GM19239 (cell line): Measurements from ENCODE around the gene MAPK11.
A peak's percentile ranks its signal among the peaks of the same experiment; 100 is the strongest.

Source experiments
- DNase-seq: peaks from one replicate; pipeline ENCODE4 v3.0.0; 2011; ENCODE audit warnings: low spot score; ENCODE audit not compliant: insufficient read length
- FAIRE-seq: peaks from 2 replicates; lab custom pipeline; 2011; peaks lifted over from hg19 to GRCh38; lab: Jason Lieb, UNC

Gene MAPK11

DNA sequence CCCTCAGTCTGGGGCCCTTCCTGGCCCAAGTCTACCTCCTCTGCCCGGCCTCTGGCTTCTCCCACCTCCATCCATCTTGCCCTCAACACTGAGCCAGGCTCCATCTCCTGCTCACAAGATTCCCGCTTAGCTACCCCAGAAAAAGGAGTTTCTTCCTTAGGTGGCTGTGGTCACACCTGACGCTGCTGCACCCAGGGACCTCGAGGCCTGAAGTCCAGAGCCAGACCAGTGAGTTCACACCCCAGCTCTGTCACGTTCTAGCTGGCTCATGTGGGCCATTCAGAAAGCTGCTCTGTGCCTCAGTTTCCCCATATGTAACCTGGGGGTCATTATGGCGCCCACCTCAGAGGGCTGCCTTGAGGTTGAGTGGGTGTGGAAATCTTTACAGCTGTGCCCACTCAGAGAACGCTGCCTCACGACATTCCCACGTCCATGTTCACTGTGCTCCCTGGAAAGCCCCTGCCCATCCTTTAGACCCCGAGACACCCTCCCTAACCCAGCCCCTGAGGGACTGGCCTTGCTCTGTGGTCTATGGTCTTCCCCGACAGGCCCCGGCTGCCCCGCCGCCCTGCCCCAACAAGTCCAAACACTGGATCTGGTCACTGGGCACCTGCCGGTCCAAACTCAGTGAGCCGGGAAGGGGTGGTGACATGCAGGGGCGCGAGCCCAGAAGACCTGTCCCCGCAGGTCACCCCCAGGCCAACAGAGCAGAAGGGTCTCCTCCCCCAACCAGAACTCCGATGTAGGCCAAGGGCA, 27.5 kb upstream of the MAPK11 start:
- DNase-seq = no peak
- FAIRE-seq = no peak

DNA sequence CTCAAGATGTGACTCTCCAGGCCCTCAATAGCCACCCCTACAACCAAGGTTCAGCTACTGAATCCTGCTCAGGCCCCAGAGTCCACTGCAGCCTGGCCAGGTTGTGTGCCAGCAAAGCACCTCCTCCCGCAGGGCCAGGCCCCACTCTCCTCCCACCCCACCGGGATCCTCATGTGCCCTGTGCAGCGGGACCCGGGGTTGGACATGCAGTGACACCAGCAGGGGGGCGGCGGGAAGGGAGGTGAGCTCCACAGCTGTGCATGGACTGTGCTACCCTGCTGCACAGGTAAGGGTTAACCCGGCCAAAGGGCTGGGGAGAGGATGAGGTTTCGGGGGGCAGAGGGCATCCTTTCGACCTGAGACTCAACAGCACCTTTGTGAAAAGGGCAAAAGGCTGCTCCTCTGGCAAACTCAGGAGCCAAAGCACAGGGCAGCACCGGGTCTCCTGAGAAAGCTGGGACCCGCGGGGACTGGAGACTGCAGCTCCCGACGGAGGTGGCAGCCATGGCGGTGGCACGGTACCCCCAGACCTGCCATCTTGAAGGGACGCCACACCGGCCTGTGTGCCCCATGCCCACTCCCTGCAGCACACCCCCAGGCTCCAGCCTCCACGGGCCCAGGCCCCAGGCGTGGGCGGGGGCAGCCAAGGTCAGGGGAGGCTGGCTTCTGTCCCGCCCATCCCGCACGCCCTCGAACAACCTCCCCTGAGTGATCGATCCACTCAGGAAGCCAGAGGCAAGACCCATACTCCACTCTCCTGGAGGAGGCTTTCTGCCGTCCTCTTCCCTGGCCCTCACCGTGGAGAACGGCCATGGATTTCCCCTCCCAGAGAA, 26.7 kb upstream of the MAPK11 start:
- FAIRE-seq (no peak), DNase-seq (no peak)

DNA sequence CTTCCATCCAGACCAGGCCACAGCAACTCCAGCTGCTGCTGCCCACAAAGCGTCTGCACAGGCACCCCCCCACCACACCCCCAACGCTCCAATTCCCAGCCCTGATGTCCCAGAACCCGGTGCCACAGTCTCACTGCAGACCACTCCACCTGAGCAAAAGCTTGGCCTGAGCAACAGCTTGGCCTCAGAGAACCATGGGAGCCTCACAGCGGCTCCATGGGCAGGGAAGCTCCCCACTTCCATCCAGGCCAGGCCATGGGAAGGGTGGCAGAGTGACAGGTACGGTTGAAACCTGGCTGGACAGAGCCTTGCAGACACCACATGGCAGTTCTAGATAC, 24.1 kb upstream of the MAPK11 start:
- DNase-seq (no peak), FAIRE-seq (no peak)

DNA sequence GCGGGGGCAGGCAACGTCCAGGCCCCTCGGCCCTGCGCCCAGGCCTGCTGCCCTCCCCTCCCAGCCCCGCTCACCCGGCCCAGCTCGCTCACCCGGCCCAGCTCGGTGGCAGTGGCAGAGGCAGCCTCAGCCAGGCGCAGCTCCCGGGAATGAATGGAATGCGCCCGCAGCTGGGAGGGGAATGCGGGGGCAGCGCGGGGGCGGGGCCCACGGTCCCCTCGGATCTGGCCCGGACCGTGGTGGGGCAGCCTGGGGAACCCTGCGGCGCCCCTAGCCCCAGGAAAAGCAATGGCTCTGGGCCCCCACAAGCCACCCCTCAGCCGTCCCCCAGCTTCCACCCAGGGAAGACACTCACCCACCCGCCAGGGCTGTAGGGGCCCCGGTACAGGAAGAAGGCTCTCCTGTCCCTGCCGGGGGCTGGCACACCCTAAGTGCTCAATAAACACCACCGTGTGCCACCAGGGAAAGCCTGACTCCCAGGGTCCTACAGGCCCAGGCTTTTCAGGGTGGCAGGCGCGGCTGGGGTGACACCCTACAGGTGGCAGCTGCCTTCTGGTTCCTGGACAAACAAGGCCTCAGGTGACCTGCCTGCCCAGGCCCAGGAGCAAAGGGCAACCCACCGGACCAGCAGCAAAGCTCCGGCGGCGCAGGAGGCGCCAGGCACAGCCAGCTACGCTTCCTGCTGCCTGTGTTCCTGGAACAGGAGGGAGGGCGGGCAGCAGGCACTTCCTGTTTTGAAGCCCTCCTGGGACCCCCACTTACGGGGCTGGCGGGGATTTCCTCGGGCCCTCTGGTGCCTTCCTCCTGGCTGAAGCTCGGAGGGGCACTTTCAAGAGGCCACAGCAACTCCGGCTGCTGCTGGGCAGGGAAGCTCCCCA, 23.5 kb upstream of the MAPK11 start:
- DNase-seq (no peak), FAIRE-seq (peak; percentile 28)

DNA sequence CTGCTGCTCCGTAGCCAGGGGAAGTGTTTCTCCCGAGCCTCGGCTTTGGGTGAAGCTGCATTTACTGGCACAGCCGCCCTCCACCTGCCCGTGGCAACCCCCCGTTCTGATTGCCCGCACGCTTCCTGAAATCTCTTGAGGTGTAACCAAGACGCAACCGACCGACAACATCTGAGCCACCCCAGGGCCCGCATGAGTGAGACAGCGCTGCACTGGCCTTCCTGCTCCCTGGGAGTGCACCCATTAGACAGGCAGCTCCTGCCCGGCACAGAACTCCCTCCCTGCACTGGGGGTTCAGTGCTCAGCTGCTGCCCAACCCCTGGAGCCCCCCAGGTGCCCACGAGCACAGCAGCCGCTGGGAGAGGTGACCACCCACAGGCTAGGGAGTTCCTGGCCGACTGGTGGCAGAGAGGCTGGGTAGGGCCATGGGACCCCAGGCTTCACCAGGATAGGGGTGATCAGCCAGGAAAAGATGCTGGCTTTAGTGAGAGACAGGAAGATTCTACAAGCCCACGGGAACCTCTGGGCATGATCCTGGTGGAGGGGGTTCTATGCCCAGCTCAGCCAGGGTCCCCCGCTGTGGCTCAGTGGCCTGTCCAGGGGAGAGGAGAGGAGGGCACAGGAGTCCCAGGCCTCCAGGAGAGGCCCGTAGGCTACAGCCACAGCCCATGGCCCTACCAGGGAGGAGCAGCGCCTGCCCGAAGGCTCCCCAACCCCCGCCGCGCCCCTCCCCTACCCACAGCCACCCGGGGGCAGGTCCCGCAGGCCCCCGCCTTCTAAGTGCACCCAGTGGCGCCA, 22.7 kb upstream of the MAPK11 start:
- FAIRE-seq (peak; percentile 71), DNase-seq (no peak)

DNA sequence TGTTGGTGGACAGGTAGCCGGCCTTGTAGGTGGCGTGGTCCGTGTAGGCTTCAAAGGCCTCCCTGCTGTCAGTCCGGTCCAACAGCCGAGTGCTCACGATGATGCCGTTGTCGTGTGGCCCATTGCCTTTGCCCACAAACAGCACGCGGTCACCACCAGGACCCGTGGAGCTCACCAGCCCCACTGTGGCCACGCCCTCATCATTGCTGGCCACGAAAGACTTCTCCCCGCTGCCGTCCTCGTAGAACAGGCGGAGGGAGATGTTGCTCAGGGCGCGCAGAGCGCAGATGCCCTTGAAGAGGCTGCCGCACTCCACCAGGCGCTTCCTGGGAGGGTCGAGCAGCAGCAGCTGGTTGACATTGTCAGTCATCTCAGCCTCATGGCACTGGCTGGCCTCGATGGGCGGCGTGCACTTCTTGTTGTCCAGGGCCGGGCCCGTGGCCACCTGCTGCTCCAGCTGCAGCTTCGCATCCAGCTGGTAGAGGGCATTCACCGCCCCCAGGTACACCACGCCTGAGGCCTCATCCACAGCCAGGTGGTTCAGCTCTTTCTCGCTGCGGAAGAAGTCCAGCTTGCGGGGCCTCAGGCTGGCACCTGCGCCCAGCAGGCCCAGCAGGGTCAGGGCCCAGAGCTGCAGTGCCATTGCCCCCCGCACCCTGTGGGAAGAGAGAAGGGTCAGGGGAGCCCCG, 19.9 kb upstream of the MAPK11 start:
- FAIRE-seq (no peak), DNase-seq (no peak)

DNA sequence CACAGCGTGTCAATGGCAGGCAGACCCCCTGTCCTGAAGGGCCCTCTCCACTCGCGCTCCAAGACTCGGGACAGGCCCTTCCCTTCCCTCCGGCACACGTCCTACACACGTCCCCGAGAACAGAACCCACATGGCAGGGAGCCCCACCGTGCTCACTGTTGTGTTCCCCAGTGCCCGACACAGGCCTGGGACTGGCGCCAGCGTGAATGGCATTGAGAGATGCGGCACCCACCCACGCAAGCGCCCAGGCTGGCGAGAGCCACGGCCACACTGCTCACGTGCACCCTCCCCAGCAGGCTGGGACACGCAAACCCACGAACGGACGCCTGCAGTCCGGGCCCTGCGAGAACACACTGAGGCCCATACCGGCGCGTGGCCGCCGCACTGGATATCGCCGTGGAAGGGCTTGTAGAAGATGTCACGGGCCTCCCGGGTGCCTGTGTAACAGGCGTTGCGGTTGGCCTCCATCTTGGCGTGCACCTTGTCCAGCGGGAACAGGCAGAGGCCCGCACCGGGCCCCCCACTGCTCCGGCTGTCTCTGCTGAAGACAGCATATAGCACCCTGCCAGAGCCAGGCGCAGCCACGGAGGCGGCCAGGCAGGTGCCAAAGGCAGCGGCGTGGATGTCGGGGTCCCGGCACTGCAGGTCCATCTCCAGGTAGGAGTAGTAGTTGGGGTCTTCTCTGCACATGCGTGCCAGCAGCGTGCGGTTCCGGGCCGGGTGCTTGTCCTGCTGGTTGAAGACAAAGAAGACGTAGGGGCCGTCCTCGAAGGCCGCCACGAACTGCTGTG, 19.2 kb upstream of the MAPK11 start:
- DNase-seq (no peak), FAIRE-seq (no peak)

DNA sequence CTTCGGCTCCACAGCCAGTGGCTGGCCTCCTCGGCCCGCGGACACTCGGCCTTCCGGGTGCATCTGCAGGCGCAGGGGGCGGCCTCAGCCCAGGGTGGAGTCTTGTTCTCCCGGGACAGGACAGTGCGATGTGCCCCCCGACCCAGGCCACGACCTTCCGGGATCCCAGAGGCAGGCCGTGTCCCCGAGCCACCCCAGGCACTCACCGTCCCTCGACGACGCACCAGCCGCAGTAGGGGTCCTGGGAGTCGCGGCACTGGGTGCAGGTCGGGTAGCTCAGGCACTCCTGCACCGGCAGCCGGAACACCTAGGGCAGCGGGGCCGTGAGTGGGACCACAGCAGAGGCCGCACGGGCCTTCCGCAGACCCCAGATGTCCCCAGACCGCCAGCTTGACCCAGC, 17.6 kb upstream of the MAPK11 start:
- DNase-seq (no peak), FAIRE-seq (no peak)

DNA sequence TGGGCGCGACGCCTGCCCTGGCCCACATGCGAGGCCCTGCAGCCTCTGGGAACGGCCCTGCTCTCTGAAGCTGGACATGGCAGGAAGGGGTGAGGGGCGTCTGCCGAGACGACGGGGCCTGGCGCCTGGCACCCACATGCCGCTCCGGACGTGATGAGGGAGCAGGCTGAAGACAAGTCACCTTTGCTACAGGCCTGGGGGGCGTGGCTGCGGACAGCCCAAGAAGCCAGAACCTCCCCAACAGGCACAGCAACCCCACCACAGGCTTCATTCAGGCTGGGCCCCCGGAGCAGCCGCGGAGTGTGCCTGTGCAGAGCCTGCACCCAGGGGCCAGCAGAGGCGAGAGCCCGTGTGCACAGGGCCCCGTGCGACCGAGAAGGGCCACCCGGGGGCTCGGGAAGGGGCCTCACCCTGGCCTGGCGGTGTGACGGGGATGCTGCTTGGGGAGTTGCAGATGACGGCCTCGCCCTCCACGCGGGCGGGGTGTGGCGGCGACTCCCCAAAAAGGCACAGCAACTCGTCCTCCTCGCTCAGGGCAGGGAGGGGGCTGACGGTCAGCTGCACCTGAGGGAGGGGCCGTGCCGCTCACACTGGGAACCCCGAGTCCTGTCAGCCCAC, 16.6 kb upstream of the MAPK11 start:
- FAIRE-seq (no peak), DNase-seq (no peak)

DNA sequence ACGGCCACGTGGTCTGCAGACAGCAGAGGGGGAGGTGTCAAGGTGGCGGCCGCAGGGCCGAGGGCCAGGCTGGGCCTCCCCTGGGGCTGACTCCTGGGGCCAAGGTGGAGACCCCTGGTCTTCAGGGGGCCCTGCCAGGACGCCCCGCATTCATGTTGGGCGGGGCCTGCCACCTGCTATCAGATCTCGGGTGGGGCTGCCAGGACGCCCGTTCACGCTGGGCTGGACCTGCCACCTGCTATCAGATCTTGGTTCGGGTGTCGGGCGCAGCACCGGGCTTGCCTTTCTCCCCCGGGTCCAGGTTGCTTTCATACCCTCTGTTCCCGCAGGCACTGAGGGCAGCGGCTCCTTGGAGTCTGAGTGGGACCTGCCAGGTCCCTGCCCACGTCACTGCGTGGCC, 16.1 kb upstream of the MAPK11 start:
- FAIRE-seq (no peak), DNase-seq (no peak)

DNA sequence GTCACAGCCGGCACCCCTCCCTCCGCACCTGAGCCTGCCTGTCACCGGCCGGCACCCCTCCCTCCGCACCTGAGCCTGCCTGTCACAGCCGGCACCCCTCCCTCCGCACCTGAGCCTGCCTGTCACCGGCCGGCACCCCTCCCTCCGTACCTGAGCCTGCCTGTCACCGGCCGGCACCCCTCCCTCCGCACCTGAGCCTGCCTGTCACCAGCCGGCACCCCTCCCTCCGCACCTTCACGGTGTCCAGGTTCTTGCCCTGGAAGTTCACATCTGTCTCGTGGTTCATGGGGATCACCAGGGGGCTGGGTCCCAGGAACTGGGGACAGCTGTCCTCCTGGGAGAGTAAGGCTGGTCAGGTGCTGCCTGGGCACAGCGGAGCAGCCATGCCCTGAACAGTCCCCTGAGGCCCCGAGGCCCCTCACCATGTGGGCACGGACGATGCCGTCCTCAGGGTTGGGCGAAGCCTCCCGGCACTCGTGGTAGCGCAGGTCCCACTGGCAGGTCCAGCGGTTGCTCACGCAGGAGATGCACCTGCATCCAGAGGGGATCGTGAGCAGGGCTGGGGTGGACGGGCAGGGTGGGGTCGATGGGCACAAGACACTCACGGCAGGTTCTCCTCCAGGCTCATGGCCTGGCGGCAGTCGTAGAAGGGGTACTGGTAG, 15.5 kb upstream of the MAPK11 start:
- DNase-seq (no peak), FAIRE-seq (no peak)

DNA sequence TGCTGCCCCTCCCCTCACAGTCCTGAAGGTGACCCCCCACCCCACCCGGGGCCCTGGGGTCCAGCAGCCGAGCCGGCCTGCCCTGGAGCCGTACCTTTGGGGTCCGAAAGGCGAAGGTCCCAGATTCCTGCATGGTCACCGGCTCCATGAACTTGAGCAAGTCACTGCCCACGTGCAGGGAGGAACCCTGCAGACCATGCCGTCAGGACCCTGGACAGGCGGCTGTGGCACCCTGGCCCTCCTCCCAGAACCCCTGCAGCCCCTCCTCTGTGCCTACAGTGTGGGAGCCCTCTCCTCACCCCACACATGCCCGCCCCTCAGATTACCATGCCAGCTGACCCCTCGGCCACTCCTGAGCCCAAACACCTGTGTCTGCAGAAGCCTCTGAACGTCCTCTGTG, 14.3 kb upstream of the MAPK11 start:
- DNase-seq (no peak), FAIRE-seq (no peak)

DNA sequence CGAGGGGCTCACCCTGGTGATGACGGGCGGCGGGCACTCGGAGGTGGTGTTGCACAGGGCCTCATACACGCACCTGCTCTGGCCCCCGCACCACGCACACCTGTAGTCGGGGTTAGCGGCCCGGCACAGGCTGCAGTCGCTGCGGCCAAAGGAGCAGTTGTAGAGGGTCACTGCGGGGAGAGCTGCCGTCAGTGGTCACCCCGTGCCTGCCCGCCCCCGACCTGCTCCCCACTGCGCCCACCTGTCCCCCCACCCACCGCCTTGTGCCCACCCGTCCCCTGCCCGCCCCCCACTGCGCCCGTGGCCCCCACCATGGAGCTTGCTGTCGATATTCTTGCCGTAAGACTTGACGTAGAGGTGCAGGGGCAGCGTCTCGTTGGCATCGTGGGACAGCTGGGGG, 13.6 kb upstream of the MAPK11 start:
- DNase-seq (no peak), FAIRE-seq (no peak)

DNA sequence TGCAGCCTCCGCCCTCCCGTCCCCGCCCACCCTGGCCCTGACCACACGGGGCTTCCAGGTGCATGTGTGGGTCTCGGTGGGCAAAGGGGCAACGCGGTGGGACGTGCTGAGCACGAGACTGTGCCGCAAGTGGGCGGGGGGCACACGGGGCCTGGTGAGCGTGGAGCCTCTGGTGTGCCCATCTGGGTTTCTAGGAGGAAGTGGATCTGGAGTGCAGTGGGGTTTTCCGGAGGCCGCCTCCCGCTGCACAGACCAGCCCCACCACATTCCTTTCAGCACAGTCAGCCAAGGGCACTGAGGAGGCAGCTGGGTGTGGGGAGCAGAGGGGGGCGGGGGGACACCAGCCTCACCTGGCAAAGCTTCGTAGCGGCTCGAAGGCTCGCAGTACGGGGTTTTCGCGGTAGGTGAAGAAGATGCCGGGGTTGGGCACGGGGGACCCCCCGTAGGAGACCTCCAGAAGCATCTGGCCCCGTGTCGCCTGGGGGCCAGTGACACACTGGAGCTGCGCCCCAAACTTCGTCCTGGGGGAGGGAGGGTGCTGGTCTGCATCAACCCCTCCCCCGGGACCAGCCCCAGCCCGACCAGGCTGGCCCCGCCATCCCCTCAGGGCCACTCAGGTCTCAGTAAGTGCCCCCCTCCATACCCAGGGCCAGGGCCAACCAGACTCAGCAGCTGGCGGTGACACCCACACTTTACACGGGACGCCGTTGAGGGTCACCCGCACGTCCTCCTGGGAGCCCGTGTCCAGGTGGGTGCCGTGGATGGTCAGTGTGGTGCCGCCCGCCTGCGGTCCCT, 12.4 kb upstream of the MAPK11 start:
- DNase-seq (no peak), FAIRE-seq (no peak)

DNA sequence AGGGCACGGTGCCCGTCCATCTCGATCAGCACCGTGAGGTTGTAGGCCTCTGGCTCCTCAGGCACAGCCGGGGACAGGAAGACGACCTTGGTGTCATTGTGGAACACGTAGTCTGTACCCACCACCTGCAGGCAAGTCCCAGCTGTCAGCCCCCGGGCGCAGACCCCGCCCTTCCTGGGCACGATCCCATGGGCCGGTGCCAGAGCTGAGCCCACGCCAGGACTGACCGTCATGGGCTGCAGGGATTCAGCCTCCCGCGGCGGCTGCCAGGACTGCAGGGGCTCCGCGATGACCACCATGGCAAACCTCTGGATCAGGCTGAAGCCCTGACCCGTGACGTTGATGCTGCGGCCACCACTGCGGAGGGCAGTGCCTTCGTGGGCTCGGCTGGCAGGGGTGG, 11.8 kb upstream of the MAPK11 start:
- DNase-seq (no peak), FAIRE-seq (no peak)

DNA sequence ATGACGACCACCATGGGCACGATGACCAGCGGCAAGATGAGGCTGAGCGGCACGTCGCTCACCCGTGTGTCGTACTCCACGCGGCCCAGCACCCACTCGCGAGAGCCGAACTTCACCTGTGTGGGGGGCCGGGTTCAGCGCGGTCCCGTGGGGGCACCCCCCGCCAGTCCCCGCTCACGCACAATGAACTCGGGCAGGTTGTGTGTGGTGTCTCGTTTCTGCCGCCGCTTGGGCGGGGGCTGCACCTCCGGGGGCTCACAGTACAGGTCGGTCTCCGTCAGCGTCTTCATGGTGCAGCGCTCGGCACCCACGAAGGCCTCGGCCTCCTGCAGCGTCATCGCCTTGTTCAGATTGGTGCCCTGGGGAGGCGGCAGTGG, 11.2 kb upstream of the MAPK11 start:
- FAIRE-seq (no peak), DNase-seq (no peak)

DNA sequence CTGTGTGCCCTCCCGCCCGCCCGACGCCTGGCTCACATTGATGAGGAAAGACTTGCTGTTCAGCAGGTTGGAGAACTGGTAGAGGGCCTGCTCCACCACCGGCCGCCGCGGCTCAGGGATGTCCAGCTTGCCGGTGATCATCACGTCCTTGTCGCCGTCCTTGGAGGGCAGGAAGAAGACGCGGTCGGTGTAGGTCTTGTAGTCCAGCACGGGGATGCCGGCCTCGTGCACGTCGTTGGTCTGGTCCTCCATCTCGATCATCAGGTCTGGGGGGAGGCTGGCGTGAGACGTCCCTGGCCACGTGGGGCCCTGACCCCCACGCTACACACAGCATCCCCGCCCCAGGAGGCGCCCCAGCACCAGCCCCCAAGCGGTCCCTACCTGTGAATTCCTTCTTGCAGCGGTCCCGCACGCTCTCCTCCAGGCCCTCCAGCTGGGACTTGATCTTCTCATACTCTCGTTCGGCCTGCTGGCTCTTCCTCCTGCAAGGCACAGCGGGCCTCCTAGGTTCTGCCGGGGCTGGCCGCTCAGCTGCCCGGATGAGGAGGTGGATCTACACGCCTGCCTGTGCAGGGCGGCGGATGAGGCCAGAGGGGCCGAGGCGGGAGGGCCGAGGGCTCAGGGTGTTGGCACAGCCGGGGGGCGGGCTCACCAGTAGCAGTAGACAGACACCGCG, 10.7 kb upstream of the MAPK11 start:
- FAIRE-seq (no peak), DNase-seq (no peak)
